K562 (cell line): ENCODE measurements around the gene S100A6. TPM values are rescaled to one million over a fixed set of nuclear protein-coding genes. Genes with fewer than 3 reads are reported as not detected.

Experiments used
- ESRRA ChIP-seq: fragments of 450-650 bp; IDR thresholded peaks from 2 replicates; pipeline ENCODE4 v1.6.1; 2014; ENCODE audit warnings: low read depth, mild to moderate bottlenecking, moderate library complexity, borderline replicate concordance
- ETS2 ChIP-seq: IDR thresholded peaks from 2 replicates; pipeline ENCODE4 v1.6.1; 2016; ENCODE audit warnings: borderline replicate concordance, missing genetic modification characterization, mild to moderate bottlenecking, moderate library complexity, missing compliant biosample characterization; ENCODE audit not compliant: poor library complexity, severe bottlenecking
- HIVEP1 ChIP-seq: fragments of 250-450 bp; sonication (Bioruptor Pico); IDR thresholded peaks from 2 replicates; pipeline ENCODE4 v1.4.0; 2020; ENCODE audit warnings: mild to moderate bottlenecking
- KDM2B ChIP-seq: fragments of 250-450 bp; sonication (Bioruptor Pico); IDR thresholded peaks from 2 replicates; pipeline ENCODE4 v1.8.0; 2021; ENCODE audit warnings: mild to moderate bottlenecking, moderate library complexity
- MTA2 ChIP-seq: fragments of 450-650 bp; IDR thresholded peaks from 2 replicates; pipeline ENCODE4 v1.6.1; 2016; ENCODE audit warnings: low read depth
- PCBP2 ChIP-seq: fragments of 200-400 bp; formaldehyde crosslinking; IDR thresholded peaks from 2 replicates; pipeline ENCODE4 v1.6.1; 2018; ENCODE audit warnings: low read length, low read depth, mild to moderate bottlenecking, moderate library complexity; ENCODE audit not compliant: poor library complexity, severe bottlenecking
- PYGO2 ChIP-seq: fragments of 450-650 bp; IDR thresholded peaks from 2 replicates; pipeline ENCODE4 v1.6.1; 2016; ENCODE audit warnings: mild to moderate bottlenecking, missing genetic modification characterization, moderate library complexity, missing compliant biosample characterization
- RBM22 ChIP-seq: fragments of 200-400 bp; formaldehyde crosslinking; IDR thresholded peaks from 2 replicates; pipeline ENCODE4 v1.6.1; 2018; ENCODE audit warnings: low read length, low read depth; ENCODE audit not compliant: poor library complexity, severe bottlenecking
- TBL1XR1 ChIP-seq, 2 experiments: IDR thresholded peaks; 2 replicates each; pipeline ENCODE4 v1.6.1; 2012; ENCODE audit warnings: improper control_type of control experiment in 2 of 2, low read length in 2 of 2, mild to moderate bottlenecking in 1 of 2
- TOE1 ChIP-seq, 2 experiments: fragments of 450-650 bp in 1 of 2; sonication (generic) in 1 of 2; formaldehyde crosslinking in 1 of 2; IDR thresholded peaks; 2 replicates each; pipeline versions ENCODE4 v1.7.1 to v1.8.0; 2016 to 2022; ENCODE audit warnings: borderline replicate concordance in 2 of 2, mild to moderate bottlenecking in 2 of 2, antibody characterized with exemption in 1 of 2, inconsistent platforms in 1 of 2, low read depth in 1 of 2, missing genetic modification reagents in 1 of 2, moderate library complexity in 1 of 2
- XRCC5 ChIP-seq: fragments of 200-400 bp; formaldehyde crosslinking; IDR thresholded peaks from 2 replicates; pipeline ENCODE4 v1.6.1; 2017; ENCODE audit warnings: low read depth, mild to moderate bottlenecking, low read length
- ZNF384 ChIP-seq: IDR thresholded peaks from 2 replicates; pipeline ENCODE4 v1.6.1; 2012; ENCODE audit warnings: low read depth, low read length, improper control_type of control experiment
- polyA plus RNA-seq, 8 experiments: library from polyadenylated mRNA; depleted of rRNA in 4 of 8; stranded (reverse) in 5 of 8; unstranded in 3 of 8; fragments of >200 nt; fragmentation: Nextera tagmentation in 2 of 8; fragmentation: Illumina TruSeq in 1 of 8; extraction: Ambion mirVana in 2 of 8; extraction: Trizol in 1 of 8; gene quantifications; 2 replicates each; pipeline versions ENCODE4 v1.2.1 to v1.2.3, GENCODE V29; 2011 to 2014; ENCODE audit warnings: inconsistent platforms in 1 of 8, missing spikeins in 1 of 8
- total RNA-seq, 7 experiments: library from RNA; depleted of rRNA in 6 of 7; stranded (reverse); fragments of >200 nt in 6 of 7; fragmentation: Illumina TruSeq in 2 of 7; extraction: Trizol in 2 of 7; gene quantifications; 2 replicates each; pipeline versions ENCODE4 v1.2.1 to v1.2.3, GENCODE V29; 2011 to 2021; ENCODE audit warnings: low replicate concordance in 1 of 7
- TF ChIP-seq, protein P1 (sequence below), 3 experiments: IDR thresholded peaks in 2 of 3; conservative IDR thresholded peaks in 1 of 3; 2 replicates each; pipeline ENCODE4 v1.5.1; 2011 to 2012; ENCODE audit warnings: low read length in 3 of 3, mild to moderate bottlenecking in 3 of 3, control low read depth in 2 of 3, improper control_type of control experiment in 1 of 3, inconsistent platforms in 1 of 3, low read depth in 1 of 3, mixed read lengths in 1 of 3, moderate library complexity in 1 of 3; ENCODE audit not compliant: insufficient read depth in 2 of 3
- TF ChIP-seq, protein P2 (sequence below): IDR thresholded peaks from 3 replicates; pipeline ENCODE4 v1.6.1; 2011; ENCODE audit warnings: borderline replicate concordance, mild to moderate bottlenecking, moderate library complexity; ENCODE audit not compliant: insufficient read length; ENCODE audit errors: extremely low read depth
- TF ChIP-seq, protein P3 (sequence below): fragments of 450-650 bp; IDR thresholded peaks from 2 replicates; pipeline ENCODE4 v1.6.1; 2014; ENCODE audit warnings: low read depth, mild to moderate bottlenecking, moderate library complexity, borderline replicate concordance
- TF ChIP-seq, protein P4 (sequence below): fragments of 450-650 bp; IDR thresholded peaks from 2 replicates; pipeline ENCODE4 v1.6.1; 2017; ENCODE audit warnings: antibody characterized with exemption, mild to moderate bottlenecking

S100A6 gene
- total and polyA plus RNA-seq, 9 of the 15 experiments (the other 6 are each of a cell fraction or from before 2014, with no cell fraction given) = 9.8 to 66.5 (median 23.2) TPM

DNA sequence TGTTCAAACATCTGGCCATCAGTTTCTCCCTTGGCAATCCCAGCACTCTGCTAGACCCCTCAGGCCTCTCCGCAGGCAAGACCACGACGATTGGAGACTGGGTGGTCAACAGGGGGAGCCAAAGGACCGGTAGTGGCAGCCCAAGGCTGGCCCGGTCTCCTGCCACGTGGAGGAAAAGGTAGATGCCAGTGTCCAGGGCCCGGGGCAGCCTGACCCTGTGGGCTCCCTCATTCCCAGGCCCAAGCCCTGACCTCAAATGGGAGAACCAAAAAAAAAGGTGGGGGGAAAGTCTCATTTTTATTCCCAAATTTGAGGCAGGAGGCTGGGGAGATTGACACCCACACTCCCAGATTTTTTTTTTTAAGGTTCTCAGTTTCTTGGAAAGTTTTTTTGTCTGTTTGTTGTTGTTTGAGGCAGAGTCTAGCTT, 24.8 kb downstream of the S100A6 start (continued):
- TF ChIP-seq TOE1 (IDR thresholded peaks at IDR 0.05; ENCODE audit: borderline replicate concordance) (no peak), TOE1 (CRISPR knock-in tag; IDR thresholded peaks at IDR 0.05; ENCODE audit: borderline replicate concordance, low read depth) (no peak), ZNF384 (0 out of 2 replicates have a peak, but pooled peaks have one; percentile 27), ETS2 (tag) (no peak), ESRRA (peak; percentile 18; the same call in 1 of the 2 replicates), HIVEP1 (CRISPR knock-in tag) (no peak), PYGO2 (tag) (no peak), MTA2 (no peak), XRCC5 (peak; percentile 86), RBM22 (no peak), KDM2B (CRISPR knock-in tag) (no peak), TBL1XR1 (IDR thresholded peaks at IDR 0.05; ENCODE audit: low read length in 2 of 2) (no peak), PCBP2 (no peak)
- TF ChIP-seq, protein P1, sequence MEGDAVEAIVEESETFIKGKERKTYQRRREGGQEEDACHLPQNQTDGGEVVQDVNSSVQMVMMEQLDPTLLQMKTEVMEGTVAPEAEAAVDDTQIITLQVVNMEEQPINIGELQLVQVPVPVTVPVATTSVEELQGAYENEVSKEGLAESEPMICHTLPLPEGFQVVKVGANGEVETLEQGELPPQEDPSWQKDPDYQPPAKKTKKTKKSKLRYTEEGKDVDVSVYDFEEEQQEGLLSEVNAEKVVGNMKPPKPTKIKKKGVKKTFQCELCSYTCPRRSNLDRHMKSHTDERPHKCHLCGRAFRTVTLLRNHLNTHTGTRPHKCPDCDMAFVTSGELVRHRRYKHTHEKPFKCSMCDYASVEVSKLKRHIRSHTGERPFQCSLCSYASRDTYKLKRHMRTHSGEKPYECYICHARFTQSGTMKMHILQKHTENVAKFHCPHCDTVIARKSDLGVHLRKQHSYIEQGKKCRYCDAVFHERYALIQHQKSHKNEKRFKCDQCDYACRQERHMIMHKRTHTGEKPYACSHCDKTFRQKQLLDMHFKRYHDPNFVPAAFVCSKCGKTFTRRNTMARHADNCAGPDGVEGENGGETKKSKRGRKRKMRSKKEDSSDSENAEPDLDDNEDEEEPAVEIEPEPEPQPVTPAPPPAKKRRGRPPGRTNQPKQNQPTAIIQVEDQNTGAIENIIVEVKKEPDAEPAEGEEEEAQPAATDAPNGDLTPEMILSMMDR (IDR thresholded peaks at IDR 0.05 in 2 of 3, conservative IDR thresholded peaks at IDR 0.05 in 1 of 3; ENCODE audit: insufficient read depth in 2 of 3, low read depth in 1 of 3, low read length in 3 of 3) = peak; percentile 95 to 96 (median 95)
- TF ChIP-seq, protein P2, sequence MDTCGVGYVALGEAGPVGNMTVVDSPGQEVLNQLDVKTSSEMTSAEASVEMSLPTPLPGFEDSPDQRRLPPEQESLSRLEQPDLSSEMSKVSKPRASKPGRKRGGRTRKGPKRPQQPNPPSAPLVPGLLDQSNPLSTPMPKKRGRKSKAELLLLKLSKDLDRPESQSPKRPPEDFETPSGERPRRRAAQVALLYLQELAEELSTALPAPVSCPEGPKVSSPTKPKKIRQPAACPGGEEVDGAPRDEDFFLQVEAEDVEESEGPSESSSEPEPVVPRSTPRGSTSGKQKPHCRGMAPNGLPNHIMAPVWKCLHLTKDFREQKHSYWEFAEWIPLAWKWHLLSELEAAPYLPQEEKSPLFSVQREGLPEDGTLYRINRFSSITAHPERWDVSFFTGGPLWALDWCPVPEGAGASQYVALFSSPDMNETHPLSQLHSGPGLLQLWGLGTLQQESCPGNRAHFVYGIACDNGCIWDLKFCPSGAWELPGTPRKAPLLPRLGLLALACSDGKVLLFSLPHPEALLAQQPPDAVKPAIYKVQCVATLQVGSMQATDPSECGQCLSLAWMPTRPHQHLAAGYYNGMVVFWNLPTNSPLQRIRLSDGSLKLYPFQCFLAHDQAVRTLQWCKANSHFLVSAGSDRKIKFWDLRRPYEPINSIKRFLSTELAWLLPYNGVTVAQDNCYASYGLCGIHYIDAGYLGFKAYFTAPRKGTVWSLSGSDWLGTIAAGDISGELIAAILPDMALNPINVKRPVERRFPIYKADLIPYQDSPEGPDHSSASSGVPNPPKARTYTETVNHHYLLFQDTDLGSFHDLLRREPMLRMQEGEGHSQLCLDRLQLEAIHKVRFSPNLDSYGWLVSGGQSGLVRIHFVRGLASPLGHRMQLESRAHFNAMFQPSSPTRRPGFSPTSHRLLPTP = no peak
- TF ChIP-seq, protein P3, sequence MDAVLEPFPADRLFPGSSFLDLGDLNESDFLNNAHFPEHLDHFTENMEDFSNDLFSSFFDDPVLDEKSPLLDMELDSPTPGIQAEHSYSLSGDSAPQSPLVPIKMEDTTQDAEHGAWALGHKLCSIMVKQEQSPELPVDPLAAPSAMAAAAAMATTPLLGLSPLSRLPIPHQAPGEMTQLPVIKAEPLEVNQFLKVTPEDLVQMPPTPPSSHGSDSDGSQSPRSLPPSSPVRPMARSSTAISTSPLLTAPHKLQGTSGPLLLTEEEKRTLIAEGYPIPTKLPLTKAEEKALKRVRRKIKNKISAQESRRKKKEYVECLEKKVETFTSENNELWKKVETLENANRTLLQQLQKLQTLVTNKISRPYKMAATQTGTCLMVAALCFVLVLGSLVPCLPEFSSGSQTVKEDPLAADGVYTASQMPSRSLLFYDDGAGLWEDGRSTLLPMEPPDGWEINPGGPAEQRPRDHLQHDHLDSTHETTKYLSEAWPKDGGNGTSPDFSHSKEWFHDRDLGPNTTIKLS = peak; percentile 94
- TF ChIP-seq, protein P4, sequence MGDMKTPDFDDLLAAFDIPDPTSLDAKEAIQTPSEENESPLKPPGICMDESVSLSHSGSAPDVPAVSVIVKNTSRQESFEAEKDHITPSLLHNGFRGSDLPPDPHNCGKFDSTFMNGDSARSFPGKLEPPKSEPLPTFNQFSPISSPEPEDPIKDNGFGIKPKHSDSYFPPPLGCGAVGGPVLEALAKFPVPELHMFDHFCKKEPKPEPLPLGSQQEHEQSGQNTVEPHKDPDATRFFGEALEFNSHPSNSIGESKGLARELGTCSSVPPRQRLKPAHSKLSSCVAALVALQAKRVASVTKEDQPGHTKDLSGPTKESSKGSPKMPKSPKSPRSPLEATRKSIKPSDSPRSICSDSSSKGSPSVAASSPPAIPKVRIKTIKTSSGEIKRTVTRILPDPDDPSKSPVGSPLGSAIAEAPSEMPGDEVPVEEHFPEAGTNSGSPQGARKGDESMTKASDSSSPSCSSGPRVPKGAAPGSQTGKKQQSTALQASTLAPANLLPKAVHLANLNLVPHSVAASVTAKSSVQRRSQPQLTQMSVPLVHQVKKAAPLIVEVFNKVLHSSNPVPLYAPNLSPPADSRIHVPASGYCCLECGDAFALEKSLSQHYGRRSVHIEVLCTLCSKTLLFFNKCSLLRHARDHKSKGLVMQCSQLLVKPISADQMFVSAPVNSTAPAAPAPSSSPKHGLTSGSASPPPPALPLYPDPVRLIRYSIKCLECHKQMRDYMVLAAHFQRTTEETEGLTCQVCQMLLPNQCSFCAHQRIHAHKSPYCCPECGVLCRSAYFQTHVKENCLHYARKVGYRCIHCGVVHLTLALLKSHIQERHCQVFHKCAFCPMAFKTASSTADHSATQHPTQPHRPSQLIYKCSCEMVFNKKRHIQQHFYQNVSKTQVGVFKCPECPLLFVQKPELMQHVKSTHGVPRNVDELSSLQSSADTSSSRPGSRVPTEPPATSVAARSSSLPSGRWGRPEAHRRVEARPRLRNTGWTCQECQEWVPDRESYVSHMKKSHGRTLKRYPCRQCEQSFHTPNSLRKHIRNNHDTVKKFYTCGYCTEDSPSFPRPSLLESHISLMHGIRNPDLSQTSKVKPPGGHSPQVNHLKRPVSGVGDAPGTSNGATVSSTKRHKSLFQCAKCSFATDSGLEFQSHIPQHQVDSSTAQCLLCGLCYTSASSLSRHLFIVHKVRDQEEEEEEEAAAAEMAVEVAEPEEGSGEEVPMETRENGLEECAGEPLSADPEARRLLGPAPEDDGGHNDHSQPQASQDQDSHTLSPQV = peak; percentile 90
